ENCODE data around the gene INPP5J. TPM values are rescaled to one million over a fixed set of nuclear protein-coding genes. Genes with fewer than 3 reads are reported as not detected.

Gene INPP5J
- total and polyA plus RNA-seq, 2 of the 13 experiments (the other 11 are each of a cell fraction or from before 2014, with no cell fraction given) = 0.24 to 1.1 TPM

DNA sequence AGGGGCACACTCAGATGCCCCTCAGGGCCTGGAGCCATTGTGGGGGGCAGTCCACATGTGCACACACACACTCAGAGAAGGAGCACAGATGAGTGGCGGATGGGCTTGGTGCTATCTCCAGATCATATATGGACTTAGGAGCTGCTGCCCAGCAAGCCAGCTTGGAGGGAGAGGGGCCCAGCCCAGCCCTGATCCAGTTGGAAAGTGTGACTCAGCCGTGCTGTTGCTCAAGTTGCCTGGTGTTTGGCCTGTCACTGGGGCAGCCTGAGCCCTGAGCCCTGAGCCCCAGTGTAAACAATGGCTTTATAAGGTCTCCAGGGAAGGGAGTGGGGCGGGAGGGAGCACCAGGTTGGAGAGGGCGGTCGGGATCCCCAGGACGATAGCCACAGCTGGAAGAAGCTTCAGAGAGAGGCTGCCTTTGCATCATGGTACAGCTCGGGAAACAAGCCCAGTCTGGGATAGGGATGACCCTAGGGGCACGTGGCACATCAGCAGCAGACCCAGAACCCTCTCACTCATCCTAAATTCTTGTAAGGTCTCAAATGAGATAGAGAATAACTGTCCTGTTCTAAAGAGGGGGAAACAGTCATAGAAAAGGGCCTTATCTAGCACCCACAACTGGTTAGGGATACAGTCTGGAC lies 20.2 kb upstream of the INPP5J start (continued):
- TF ChIP-seq, protein P1, sequence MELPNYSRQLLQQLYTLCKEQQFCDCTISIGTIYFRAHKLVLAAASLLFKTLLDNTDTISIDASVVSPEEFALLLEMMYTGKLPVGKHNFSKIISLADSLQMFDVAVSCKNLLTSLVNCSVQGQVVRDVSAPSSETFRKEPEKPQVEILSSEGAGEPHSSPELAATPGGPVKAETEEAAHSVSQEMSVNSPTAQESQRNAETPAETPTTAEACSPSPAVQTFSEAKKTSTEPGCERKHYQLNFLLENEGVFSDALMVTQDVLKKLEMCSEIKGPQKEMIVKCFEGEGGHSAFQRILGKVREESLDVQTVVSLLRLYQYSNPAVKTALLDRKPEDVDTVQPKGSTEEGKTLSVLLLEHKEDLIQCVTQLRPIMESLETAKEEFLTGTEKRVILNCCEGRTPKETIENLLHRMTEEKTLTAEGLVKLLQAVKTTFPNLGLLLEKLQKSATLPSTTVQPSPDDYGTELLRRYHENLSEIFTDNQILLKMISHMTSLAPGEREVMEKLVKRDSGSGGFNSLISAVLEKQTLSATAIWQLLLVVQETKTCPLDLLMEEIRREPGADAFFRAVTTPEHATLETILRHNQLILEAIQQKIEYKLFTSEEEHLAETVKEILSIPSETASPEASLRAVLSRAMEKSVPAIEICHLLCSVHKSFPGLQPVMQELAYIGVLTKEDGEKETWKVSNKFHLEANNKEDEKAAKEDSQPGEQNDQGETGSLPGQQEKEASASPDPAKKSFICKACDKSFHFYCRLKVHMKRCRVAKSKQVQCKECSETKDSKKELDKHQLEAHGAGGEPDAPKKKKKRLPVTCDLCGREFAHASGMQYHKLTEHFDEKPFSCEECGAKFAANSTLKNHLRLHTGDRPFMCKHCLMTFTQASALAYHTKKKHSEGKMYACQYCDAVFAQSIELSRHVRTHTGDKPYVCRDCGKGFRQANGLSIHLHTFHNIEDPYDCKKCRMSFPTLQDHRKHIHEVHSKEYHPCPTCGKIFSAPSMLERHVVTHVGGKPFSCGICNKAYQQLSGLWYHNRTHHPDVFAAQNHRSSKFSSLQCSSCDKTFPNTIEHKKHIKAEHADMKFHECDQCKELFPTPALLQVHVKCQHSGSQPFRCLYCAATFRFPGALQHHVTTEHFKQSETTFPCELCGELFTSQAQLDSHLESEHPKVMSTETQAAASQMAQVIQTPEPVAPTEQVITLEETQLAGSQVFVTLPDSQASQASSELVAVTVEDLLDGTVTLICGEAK (IDR thresholded peaks at IDR 0.05) = no peak
- TF ChIP-seq, protein P1 (CRISPR knock-in tag; IDR thresholded peaks at IDR 0.05) = no peak
- TF ChIP-seq ZGPAT (CRISPR knock-in tag; IDR thresholded peaks at IDR 0.05) = no peak
- TF ChIP-seq, protein P2, sequence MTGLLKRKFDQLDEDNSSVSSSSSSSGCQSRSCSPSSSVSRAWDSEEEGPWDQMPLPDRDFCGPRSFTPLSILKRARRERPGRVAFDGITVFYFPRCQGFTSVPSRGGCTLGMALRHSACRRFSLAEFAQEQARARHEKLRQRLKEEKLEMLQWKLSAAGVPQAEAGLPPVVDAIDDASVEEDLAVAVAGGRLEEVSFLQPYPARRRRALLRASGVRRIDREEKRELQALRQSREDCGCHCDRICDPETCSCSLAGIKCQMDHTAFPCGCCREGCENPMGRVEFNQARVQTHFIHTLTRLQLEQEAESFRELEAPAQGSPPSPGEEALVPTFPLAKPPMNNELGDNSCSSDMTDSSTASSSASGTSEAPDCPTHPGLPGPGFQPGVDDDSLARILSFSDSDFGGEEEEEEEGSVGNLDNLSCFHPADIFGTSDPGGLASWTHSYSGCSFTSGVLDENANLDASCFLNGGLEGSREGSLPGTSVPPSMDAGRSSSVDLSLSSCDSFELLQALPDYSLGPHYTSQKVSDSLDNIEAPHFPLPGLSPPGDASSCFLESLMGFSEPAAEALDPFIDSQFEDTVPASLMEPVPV (CRISPR knock-in tag; IDR thresholded peaks at IDR 0.05) = no peak
- TF ChIP-seq ZNF484 (CRISPR knock-in tag; IDR thresholded peaks at IDR 0.05; ENCODE audit: borderline replicate concordance, low read depth) = no peak
- TF ChIP-seq ZNF251 (CRISPR knock-in tag; IDR thresholded peaks at IDR 0.05) = no peak
- peak; percentile 67; the same call in 1 of the 2 replicates for TF ChIP-seq FOXO1 (CRISPR knock-in tag; IDR thresholded peaks at IDR 0.05)
- no peak for TF ChIP-seq ZNF124 (CRISPR knock-in tag; IDR thresholded peaks at IDR 0.05)
- no peak for TF ChIP-seq TOPORS (CRISPR knock-in tag; IDR thresholded peaks at IDR 0.05)
- TF ChIP-seq FLYWCH1 (CRISPR knock-in tag; IDR thresholded peaks at IDR 0.05) = no peak
- TF ChIP-seq ZFAT (CRISPR knock-in tag; conservative IDR thresholded peaks at IDR 0.05) = no peak
- TF ChIP-seq, protein P3, sequence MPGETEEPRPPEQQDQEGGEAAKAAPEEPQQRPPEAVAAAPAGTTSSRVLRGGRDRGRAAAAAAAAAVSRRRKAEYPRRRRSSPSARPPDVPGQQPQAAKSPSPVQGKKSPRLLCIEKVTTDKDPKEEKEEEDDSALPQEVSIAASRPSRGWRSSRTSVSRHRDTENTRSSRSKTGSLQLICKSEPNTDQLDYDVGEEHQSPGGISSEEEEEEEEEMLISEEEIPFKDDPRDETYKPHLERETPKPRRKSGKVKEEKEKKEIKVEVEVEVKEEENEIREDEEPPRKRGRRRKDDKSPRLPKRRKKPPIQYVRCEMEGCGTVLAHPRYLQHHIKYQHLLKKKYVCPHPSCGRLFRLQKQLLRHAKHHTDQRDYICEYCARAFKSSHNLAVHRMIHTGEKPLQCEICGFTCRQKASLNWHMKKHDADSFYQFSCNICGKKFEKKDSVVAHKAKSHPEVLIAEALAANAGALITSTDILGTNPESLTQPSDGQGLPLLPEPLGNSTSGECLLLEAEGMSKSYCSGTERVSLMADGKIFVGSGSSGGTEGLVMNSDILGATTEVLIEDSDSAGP (CRISPR knock-in tag; IDR thresholded peaks at IDR 0.05; ENCODE audit: borderline replicate concordance) = no peak
- no peak for TF ChIP-seq ZNF160 (CRISPR knock-in tag; IDR thresholded peaks at IDR 0.05)
- no peak for TF ChIP-seq SIN3B (IDR thresholded peaks at IDR 0.05; ENCODE audit: low read length)
